ENCODE data around the gene CMTR2.
"Not testable (repeated sequence)": the region's sequence is repeated elsewhere in the genome, so short reads cannot be mapped to it uniquely, and the experiment has no call there.

The CMTR2 gene

DNA sequence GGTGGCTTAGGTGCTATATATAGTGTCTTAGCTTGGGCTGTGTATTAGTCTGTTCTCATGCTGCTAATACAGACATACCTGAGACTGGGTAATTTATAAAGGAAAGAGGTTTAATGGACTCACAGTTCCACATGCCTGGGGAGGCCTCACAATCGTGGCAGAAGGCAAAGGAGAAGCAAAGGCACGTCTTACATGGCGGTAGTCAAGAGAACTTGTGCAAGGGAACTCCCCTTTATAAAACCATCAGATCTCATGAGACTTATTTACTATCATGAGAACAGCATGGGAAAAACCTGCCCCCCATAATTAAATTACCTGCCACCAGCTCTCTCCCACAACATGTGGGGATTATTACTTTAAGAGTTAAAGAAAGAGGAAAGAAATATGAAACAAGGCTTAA lies 2.9 kb upstream of the CMTR2 start:
- H3K9me3 Mint-ChIP-seq (ENCODE audit: low read depth); H3K4me3 Mint-ChIP-seq; H3K27ac Mint-ChIP-seq; H3K36me3 Mint-ChIP-seq: not testable (repeated sequence)
- Mint-ChIP-seq H3K4me1 (ENCODE audit: low read depth) (peaks cover 20% of the 10 kb centered on the region), H3K27me3 (peaks cover 20% of the 10 kb centered on the region)

DNA sequence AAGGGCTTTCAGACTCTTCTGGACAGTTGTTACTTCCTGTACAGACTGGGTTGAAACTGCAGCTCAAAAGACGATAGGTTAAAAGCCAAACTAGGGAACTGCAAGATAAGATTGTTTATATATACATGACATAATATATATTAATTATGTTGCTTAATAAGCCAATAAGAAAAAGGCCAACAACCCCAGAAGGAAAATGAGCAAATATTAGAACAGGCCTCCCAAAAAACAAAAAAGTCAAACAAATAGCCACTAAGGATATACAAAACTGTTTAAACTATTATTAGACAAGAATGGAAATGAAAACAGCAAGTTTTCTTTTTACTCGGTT lies 495 bp upstream of the CMTR2 start:
- Mint-ChIP-seq H3K27ac (peak overlapping the region; percentile 92), H3K4me1 (ENCODE audit: low read depth) (peaks cover 20% of the 10 kb centered on the region), H3K36me3 (peaks cover 21% of the 10 kb centered on the region), H3K4me3 (peak overlapping the region; percentile 92), H3K27me3 (peaks cover 17% of the 10 kb centered on the region), H3K9me3 (ENCODE audit: low read depth) (peaks cover 14% of the 10 kb centered on the region)

DNA sequence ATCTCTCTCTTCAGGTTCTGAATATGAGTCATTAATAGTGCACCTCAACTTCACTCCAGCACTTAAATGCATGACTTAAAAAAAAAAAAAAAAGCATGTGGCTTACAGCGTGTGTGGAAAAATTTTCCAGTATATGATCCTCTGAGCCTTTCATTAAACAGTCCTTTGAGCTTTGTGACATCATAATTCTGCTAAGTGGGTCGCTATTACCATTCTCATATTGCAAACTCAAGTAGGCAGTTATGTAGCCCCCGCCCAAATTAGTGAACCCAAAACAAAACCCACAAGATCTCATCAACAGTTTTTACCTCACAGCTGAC lies 672 bp downstream of the CMTR2 start:
- Mint-ChIP-seq H3K36me3 (peaks cover 32% of the 10 kb centered on the region), H3K4me1 (ENCODE audit: low read depth) (peaks cover 20% of the 10 kb centered on the region), H3K27me3 (peaks cover 13% of the 10 kb centered on the region), H3K9me3 (ENCODE audit: low read depth) (peaks cover 21% of the 10 kb centered on the region), H3K4me3 (peak overlapping the region; percentile 92), H3K27ac (peak overlapping the region; percentile 92)

DNA sequence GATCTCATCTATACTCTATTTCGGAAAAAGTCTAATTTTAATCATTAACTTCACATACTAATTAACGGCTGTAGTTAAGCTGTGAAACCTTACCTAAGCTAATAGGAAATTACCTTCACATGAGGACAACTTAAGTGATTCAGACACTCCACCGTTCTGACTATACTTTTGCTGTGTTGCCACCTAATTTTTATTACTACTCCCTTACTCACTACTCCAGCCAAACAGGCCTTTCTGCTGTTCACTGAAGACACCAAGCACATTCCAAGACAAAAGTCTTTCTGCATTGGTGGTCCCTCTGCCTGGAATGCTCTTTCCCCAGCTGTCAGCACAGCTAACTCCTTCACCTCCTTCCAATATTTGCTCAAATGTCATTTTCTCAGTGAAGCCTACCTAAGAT lies 1.3 kb downstream of the CMTR2 start:
- peaks cover 37% of the 10 kb centered on the region for H3K36me3 Mint-ChIP-seq
- H3K27ac Mint-ChIP-seq = peak overlapping the region; percentile 92
- H3K4me3 Mint-ChIP-seq = peak overlapping the region; percentile 92
- H3K4me1 Mint-ChIP-seq (ENCODE audit: low read depth) = peaks cover 20% of the 10 kb centered on the region
- H3K27me3 Mint-ChIP-seq = peaks cover 10% of the 10 kb centered on the region
- H3K9me3 Mint-ChIP-seq (ENCODE audit: low read depth) = peaks cover 23% of the 10 kb centered on the region

DNA sequence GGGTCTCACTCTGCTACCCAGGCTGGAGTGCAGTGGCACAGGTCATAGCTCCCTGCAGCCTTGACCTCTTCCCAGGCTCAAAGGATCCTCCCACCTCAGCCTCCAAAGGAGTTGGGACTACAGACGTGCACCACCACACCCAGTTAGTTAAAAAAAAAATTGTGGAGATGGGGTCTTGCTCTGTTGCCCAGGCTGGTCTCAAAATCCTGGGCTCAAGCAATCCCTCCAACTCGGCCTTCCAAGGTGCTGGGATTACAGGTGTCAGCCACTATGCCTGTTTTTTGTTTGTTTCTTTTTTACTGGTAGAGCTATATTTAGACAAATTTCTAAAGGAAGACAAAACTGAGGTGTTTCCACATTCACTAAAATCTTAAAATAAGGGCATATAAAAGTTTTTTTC lies 1.7 kb downstream of the CMTR2 start:
- H3K4me1 Mint-ChIP-seq (ENCODE audit: low read depth) = peaks cover 21% of the 10 kb centered on the region
- H3K36me3 Mint-ChIP-seq = peaks cover 40% of the 10 kb centered on the region
- peaks cover 6% of the 10 kb centered on the region for H3K27me3 Mint-ChIP-seq
- peaks cover 22% of the 10 kb centered on the region for H3K9me3 Mint-ChIP-seq (ENCODE audit: low read depth)
- peak overlapping the region; percentile 92 for H3K4me3 Mint-ChIP-seq
- no peak overlapping the region for H3K27ac Mint-ChIP-seq

DNA sequence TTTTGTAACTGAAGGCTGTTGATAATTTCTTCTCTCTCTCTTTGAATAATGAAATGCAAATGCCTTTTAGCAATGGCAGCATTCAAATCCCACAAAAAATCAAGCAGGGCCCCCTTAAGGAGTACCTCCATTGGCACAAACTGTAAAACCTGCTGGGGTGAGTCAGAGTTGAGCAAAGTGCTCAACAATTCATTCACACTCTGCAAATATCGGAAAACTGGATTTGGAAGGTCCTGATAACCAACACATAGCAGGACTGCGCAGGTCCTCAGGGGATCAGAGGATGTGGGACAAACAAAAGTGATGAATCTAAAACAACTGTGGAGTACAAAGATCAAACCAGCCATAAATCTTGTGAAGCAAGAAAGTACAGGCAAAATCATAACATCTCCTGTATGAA lies 5.6 kb downstream of the CMTR2 start:
- Mint-ChIP-seq H3K9me3 (ENCODE audit: low read depth) (peaks cover 25% of the 10 kb centered on the region), H3K27ac (no peak overlapping the region), H3K4me1 (ENCODE audit: low read depth) (peaks cover 13% of the 10 kb centered on the region), H3K4me3 (no peak overlapping the region), H3K36me3 (peaks cover 43% of the 10 kb centered on the region), H3K27me3 (no peaks in the 10 kb centered on the region)

DNA sequence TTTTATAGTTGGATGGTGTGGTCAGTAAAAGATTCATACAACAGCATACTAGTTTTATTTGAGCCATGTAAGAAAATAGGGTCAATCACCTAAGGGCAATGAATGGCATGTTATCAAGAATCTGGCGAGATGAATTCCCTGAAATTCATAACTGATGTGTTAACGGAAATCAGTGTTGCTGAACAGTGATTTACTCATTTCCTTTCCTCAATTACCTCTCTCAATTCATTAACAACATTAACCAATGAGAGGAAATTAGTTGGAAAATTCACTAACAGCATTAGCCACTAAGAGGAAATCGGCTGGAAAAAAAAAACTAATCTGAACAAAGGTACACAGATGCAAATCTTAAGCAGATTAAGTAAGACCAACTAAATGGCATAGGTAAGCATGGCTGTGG lies 6.3 kb downstream of the CMTR2 start:
- no peak overlapping the region for H3K27ac Mint-ChIP-seq
- H3K27me3 Mint-ChIP-seq = no peaks in the 10 kb centered on the region
- H3K4me3 Mint-ChIP-seq = no peak overlapping the region
- peaks cover 20% of the 10 kb centered on the region for H3K9me3 Mint-ChIP-seq (ENCODE audit: low read depth)
- H3K36me3 Mint-ChIP-seq = peaks cover 38% of the 10 kb centered on the region
- peaks cover 6% of the 10 kb centered on the region for H3K4me1 Mint-ChIP-seq (ENCODE audit: low read depth)

DNA sequence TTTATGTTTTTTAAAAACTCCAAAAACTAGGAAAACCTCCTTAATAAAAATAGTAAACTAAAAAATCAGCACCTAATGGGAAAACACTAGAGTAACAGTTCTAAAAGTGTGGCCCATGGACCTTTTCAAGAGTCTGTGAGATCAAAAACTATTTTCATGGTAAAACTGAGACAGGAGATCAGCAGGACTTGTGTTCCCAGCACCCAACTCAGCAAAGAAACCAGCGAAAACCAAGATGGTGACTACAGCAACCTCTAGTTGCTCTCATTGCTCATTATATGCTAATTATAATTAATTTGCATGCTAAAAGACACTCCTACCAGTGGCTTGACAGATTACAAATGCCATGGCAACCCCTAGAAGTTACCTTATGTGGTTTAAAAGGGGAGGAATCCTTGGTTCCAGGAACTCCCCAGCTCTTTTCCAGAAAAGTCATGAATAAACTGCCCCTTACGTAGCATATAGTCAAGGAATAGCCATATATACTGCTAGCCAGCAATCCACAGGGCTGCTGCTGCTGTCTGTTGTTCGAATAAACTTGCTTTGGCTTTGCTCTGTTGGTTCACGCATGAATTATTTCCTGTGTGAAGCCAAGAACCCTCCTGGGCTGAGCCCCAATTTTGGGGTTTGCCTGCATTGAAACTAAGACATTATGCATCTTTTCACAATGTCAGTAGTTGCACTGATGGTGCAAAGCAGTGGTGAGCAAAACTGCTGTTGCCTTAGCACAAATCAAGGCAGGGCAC lies 12.4 kb downstream of the CMTR2 start:
- Mint-ChIP-seq H3K27me3 (no peaks in the 10 kb centered on the region), H3K9me3 (ENCODE audit: low read depth) (peaks cover 6% of the 10 kb centered on the region), H3K4me1 (ENCODE audit: low read depth) (no peaks in the 10 kb centered on the region), H3K36me3 (peaks cover 5% of the 10 kb centered on the region), H3K4me3 (no peak overlapping the region), H3K27ac (no peak overlapping the region)

DNA sequence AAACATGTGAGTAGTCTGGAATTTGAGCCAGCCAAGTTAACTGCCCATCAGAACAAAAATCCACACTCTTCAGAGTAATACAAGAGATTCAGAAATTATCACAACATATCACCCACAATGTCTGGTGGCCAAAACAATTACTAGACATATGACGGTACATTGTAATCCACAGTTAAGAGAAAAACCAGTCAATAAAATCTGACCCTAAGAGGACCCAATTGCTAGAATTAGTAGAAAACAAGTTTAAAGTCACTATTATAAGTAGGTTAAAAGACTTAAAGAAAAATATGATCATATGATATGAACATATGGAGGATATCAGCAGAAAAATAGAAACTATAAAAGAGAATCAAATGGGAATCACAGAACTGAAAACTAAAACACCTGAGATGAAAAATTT lies 15.8 kb downstream of the CMTR2 start:
- Mint-ChIP-seq H3K4me1 (ENCODE audit: low read depth) (no peaks in the 10 kb centered on the region), H3K4me3 (no peak overlapping the region)

DNA sequence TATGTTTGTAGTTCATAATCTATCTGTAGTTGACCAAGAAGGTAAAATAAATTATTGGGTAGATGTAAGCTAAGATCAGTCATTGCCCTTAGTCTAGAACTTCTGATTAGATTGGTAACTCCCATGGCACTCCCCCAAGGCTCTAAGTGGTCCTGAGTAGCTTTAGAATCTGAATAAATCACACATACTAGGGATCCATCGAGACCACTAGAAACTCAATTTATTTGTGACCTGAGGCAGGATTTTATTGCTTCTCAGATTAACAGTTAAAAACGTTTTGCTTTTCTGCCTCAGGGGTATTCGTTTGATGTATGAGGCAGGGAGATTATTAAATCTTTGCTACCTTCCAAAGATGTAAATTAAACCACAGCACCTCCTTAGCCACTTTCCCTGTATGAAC lies 24.9 kb downstream of the CMTR2 start:
- Mint-ChIP-seq H3K9me3 (ENCODE audit: low read depth) (no peaks in the 10 kb centered on the region), H3K27me3 (peaks cover 34% of the 10 kb centered on the region), H3K4me3 (no peak overlapping the region), H3K27ac (no peak overlapping the region), H3K4me1 (ENCODE audit: low read depth) (no peaks in the 10 kb centered on the region), H3K36me3 (peaks cover 2% of the 10 kb centered on the region)

More for the DNA sequence above, 15.8 kb downstream of the CMTR2 start:
- H3K9me3 Mint-ChIP-seq (ENCODE audit: low read depth) = peaks cover 6% of the 10 kb centered on the region
- H3K27ac Mint-ChIP-seq = no peak overlapping the region
- H3K27me3 Mint-ChIP-seq = peaks cover 6% of the 10 kb centered on the region
- peaks cover 2% of the 10 kb centered on the region for H3K36me3 Mint-ChIP-seq

DNA sequence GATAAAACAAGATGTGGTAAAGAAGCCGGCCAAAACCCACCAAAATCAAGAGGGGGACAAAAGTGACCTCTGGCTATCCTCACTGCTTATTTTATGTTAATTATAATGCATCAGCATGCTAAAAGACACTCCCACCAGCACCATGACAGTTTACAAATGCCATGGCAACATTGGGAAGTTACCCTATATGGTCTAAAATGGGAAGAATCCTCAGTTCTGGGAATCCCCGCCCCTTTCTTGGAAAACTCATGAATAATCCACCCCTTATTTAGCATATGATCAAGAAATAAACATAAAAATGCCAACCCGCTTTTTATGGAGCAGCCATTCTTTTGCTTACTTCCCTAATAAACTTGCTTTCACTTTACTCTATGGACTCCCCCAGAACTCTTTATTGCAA lies 25.6 kb downstream of the CMTR2 start:
- H3K4me1 Mint-ChIP-seq (ENCODE audit: low read depth) = no peaks in the 10 kb centered on the region
- H3K27me3 Mint-ChIP-seq = peaks cover 30% of the 10 kb centered on the region
- H3K9me3 Mint-ChIP-seq (ENCODE audit: low read depth) = no peaks in the 10 kb centered on the region
- H3K27ac Mint-ChIP-seq = no peak overlapping the region
- peaks cover 2% of the 10 kb centered on the region for H3K36me3 Mint-ChIP-seq
- no peak overlapping the region for H3K4me3 Mint-ChIP-seq

DNA sequence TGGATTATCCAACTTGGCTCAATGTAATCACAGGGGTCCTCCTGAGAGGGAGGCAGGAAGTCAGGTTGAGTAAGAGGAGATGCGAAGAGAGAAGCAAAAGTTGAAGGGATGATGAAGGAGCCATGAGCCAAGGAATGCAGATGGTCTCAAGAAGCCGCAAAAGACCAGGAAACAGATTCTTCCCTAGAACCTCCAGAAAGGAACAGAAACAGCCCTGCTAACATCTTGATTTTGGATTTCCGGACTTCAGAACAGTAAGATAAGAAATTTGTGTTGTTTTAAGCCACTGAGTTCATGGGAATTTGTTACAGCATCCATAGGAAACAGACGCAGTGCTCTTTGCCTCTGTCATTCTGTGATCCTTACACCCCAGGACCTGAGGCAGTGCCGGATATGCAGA lies 26.8 kb downstream of the CMTR2 start:
- Mint-ChIP-seq H3K9me3 (ENCODE audit: low read depth) (no peaks in the 10 kb centered on the region), H3K27me3 (peaks cover 26% of the 10 kb centered on the region), H3K4me3 (no peak overlapping the region), H3K4me1 (ENCODE audit: low read depth) (no peaks in the 10 kb centered on the region), H3K27ac (no peak overlapping the region), H3K36me3 (peaks cover 2% of the 10 kb centered on the region)

DNA sequence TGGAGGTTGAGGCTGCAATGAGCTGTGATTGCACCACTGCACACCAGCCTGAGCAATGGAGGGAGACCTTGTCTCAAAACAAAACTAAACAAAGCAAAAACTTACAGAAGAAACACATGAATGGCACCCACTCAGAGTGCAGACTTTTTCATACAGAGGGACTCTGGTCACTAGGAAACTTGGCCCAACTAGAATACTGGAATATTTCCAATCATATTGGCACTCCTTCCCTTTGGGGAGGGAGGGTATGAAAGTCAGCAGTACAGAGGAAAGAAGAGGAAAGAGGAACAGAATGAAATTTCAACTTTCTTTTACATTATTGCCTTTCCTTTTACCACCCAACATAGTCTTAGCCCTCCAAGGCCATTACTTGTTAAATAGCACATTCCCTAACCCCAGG lies 28.2 kb downstream of the CMTR2 start:
- no peaks in the 10 kb centered on the region for H3K4me1 Mint-ChIP-seq (ENCODE audit: low read depth)

DNA sequence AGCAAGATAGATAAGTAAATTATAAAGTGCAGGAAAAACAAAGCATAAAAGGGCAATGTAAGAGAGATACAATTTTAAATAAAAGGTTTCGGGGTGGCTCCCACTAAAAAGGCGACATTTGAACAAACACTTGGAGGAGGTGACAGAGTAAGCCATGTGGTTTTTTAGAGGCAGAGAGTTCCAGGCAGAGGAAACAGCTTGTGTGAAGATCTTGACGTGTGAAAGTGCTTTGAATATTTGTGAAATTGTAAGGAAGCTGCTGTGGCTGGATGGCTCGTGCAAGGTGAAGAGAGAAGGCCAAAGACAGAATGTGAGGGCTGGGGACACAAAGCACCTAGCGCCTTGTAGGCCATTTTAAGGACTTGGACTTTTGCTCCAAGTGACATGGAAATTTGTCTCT lies 30.1 kb downstream of the CMTR2 start:
- H3K4me3 Mint-ChIP-seq = no peak overlapping the region
- peaks cover 22% of the 10 kb centered on the region for H3K27me3 Mint-ChIP-seq
- H3K4me1 Mint-ChIP-seq (ENCODE audit: low read depth) = peaks cover 5% of the 10 kb centered on the region
- no peaks in the 10 kb centered on the region for H3K9me3 Mint-ChIP-seq (ENCODE audit: low read depth)
- H3K36me3 Mint-ChIP-seq = peaks cover 2% of the 10 kb centered on the region
- no peak overlapping the region for H3K27ac Mint-ChIP-seq

More for the DNA sequence above, 28.2 kb downstream of the CMTR2 start:
- H3K36me3 Mint-ChIP-seq = peaks cover 2% of the 10 kb centered on the region
- H3K9me3 Mint-ChIP-seq (ENCODE audit: low read depth) = no peaks in the 10 kb centered on the region
- no peak overlapping the region for H3K4me3 Mint-ChIP-seq
- H3K27ac Mint-ChIP-seq = no peak overlapping the region
- H3K27me3 Mint-ChIP-seq = peaks cover 26% of the 10 kb centered on the region

DNA sequence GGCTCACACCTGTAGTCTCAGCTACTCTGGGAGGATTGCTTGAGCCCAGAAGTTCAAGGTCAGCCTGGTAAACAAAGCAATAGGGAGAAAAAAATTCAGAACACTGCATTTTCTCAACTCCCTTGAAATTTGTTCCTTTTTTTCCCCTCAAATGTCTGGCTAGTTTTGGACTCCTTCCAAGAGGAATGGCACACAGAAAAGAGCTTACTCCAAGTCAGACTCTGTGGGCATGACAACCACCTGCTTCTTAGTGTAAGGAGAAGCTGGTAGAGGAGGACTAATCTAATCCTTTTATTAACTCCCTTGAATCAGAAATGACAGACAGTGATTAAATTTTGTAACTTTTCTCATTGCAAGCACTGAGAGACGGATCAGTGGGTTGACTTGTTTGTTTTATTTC lies 30.8 kb downstream of the CMTR2 start:
- Mint-ChIP-seq H3K27me3 (peaks cover 22% of the 10 kb centered on the region), H3K4me3 (no peak overlapping the region), H3K36me3 (peaks cover 2% of the 10 kb centered on the region), H3K27ac (no peak overlapping the region), H3K4me1 (ENCODE audit: low read depth) (peaks cover 5% of the 10 kb centered on the region), H3K9me3 (ENCODE audit: low read depth) (no peaks in the 10 kb centered on the region)

DNA sequence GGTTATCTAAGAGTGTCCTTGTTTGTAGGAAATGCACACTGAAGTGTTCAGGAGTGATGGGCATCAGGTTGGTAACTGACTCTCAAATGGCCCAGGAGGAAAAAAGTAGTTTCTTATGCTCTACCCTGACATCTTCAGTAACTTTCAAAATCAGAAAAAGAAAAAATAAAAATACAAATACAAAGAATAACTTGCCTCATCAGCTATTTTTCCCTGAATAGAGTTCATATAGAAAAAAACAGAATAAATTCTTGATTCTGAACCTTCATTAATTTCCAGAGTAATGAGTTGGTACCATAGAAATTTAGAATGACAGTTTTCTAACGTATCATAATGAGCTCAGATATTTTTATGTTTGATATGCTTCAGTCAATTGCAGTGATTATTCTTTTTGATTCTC lies 31.4 kb downstream of the CMTR2 start:
- Mint-ChIP-seq H3K4me1 (ENCODE audit: low read depth) (peaks cover 5% of the 10 kb centered on the region), H3K9me3 (ENCODE audit: low read depth) (no peaks in the 10 kb centered on the region), H3K4me3 (no peak overlapping the region), H3K27me3 (peaks cover 22% of the 10 kb centered on the region), H3K27ac (no peak overlapping the region), H3K36me3 (peaks cover 2% of the 10 kb centered on the region)
